Left lung (tissue), 10 donors: ENCODE measurements around the gene DNAJC28. TPM values are rescaled to one million over a fixed set of nuclear protein-coding genes. Genes with fewer than 3 reads are reported as not detected.
"Not testable (repeated sequence)": the region's sequence is repeated elsewhere in the genome, so short reads cannot be mapped to it uniquely, and the experiment has no call there.

ENCODE experiments used
- ATAC-seq: fragments of 200-7000 bp; cut with Tn5 transposase; one replicate; pipeline ENCODE4 v1.9.1; 2020; ENCODE audit warnings: moderate library complexity
- DNase-seq, 4 donors: peaks; one replicate each; pipeline ENCODE4 v3.0.0-alpha.2; 2013 to 2020
- H3K27ac ChIP-seq, 2 donors: fragments of 200-600 bp; sonication (generic) in 1 of 2; one replicate each; pipeline versions ENCODE4 v1.5.0 to v1.8.0; 2020 to 2021
- H3K27me3 ChIP-seq, 2 donors: fragments of 200-600 bp; sonication (generic) in 1 of 2; one replicate each; pipeline versions ENCODE4 v1.5.0 to v1.8.0; 2020 to 2021
- H3K36me3 ChIP-seq, 2 donors: fragments of 200-600 bp; sonication (generic) in 1 of 2; one replicate each; pipeline versions ENCODE4 v1.5.0 to v1.8.0; 2020 to 2021
- H3K4me1 ChIP-seq, 2 donors: fragments of 200-600 bp; one replicate each; pipeline ENCODE4 v1.8.0; 2021
- H3K4me3 ChIP-seq, 2 donors: fragments of 200-600 bp; sonication (generic) in 1 of 2; one replicate each; pipeline versions ENCODE4 v1.5.0 to v1.8.0; 2020 to 2021; ENCODE audit warnings: mild to moderate bottlenecking in 1 of 2
- H3K9me3 ChIP-seq, 2 donors: fragments of 200-600 bp; sonication (generic) in 1 of 2; one replicate each; pipeline versions ENCODE4 v1.5.0 to v1.8.0; 2020 to 2021
- CTCF ChIP-seq, 2 donors: fragments of 200-600 bp; sonication (generic) in 1 of 2; IDR thresholded peaks; one replicate each; pipeline versions ENCODE4 v1.5.0 to v1.8.0; 2021; ENCODE audit warnings: antibody characterized with exemption in 2 of 2
- intact Hi-C, 2 donors: fragments of 100-400 bp; cut with DNase I; formaldehyde crosslinking; loops; one replicate each; pipeline versions ENCODE4 v1.11.2 to v1.14.2; 2022
- polyA plus RNA-seq, 6 donors: library from polyadenylated mRNA; unstranded; fragments of 120-200 nt; gene quantifications; one replicate each; pipeline ENCODE4 v1.2.1, GENCODE V29; 2013; ENCODE audit not compliant: insufficient read length in 6 of 6
- total RNA-seq, 2 donors: library from RNA; stranded (reverse); fragmentation: NEBNext Ultra II Directional; extraction: Animal tissue kit (Norgen Biotek cat#: 25700); gene quantifications; one replicate each; pipeline ENCODE4 v1.2.1, GENCODE V29; 2021
- donor health status: DM: no; HTN: yes; CAD: no.
- donor health status: DM: no; HTN: no; CAD: no.

Gene DNAJC28
- total and polyA plus RNA-seq, 8 donors, result 1.2 to 4.3 (median 3.3) TPM

- H3K9me3 ChIP-seq, result no peaks in the 10 kb centered on the region
Observed at GRCh38 chr21:33478935-33479678, 12.4 kb downstream of the DNAJC28 start.

DNA sequence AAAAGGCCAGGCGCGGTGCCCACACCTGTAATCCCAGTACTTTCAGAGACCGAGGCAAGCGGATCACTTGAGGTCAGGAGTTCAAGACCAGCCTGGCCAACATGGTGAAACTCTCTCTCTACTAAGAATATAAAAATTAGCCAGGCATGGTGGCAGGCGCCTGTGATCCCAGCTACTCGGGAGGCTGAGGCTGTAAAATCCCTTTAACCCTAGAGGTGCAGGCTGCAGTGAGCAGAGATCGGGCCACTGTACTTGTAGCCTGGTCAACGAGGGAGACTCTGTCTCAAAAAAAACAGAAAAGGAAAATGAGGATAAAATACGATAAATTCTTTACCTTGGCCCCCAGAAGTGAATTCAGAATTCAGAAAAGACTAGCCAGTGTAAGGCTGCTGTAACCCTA lies 13.3 kb downstream of the DNAJC28 start:
- no peak for TF ChIP-seq CTCF (IDR thresholded peaks at IDR 0.05)
- H3K27ac ChIP-seq, result peak overlapping the region; percentile 98 to 100
- ATAC-seq (no peak), DNase-seq (no peak)
- H3K36me3 ChIP-seq, result no peaks in the 10 kb centered on the region
- no peaks in the 10 kb centered on the region for H3K27me3 ChIP-seq
- H3K4me1 ChIP-seq, result peaks cover 6 to 31% of the 10 kb centered on the region in 2 donors
- H3K9me3 ChIP-seq, result no peaks in the 10 kb centered on the region
- peak overlapping the region; percentile 72 to 90 for H3K4me3 ChIP-seq
- intact Hi-C loops, result no loop called here

More at GRCh38 chr21:33478935-33479678, 12.4 kb downstream of the DNAJC28 start:
- DNase-seq (peak; percentile 19 to 86 (median 42)), ATAC-seq (peak; percentile 30)
- Histone ChIP-seq H3K36me3 (no peaks in the 10 kb centered on the region), H3K27me3 (no peaks in the 10 kb centered on the region), H3K27ac (peak overlapping the region; percentile 98 to 100), H3K4me1 (peaks cover 6 to 31% of the 10 kb centered on the region in 2 donors), H3K4me3 (peak overlapping the region; percentile 72 to 90)
- no peak for TF ChIP-seq CTCF (IDR thresholded peaks at IDR 0.05)
- intact Hi-C loops, result no loop called here

GRCh38 chr21:33477066-33477465 lies 14.4 kb downstream of the DNAJC28 start:
- intact Hi-C loops, result no loop called here
- H3K9me3 ChIP-seq, result no peaks in the 10 kb centered on the region
- ATAC-seq, result no peak

GRCh38 chr21:33473344-33473743 lies 18.2 kb downstream of the DNAJC28 start:
- Histone ChIP-seq H3K27ac (no peak overlapping the region), H3K4me3 (no peak overlapping the region), H3K9me3 (no peaks in the 10 kb centered on the region), H3K36me3 (no peaks in the 10 kb centered on the region), H3K4me1 (peaks cover 4 to 17% of the 10 kb centered on the region in 2 donors), H3K27me3 (no peaks in the 10 kb centered on the region)
- DNase-seq, result no peak
- ATAC-seq, result no peak
- no peak for TF ChIP-seq CTCF (IDR thresholded peaks at IDR 0.05)
- intact Hi-C loops, result no loop called here

More at GRCh38 chr21:33477066-33477465, 14.4 kb downstream of the DNAJC28 start:
- no peak for TF ChIP-seq CTCF (IDR thresholded peaks at IDR 0.05)
- Histone ChIP-seq H3K36me3 (no peaks in the 10 kb centered on the region), H3K4me3 (no peak overlapping the region), H3K4me1 (peaks cover 6 to 31% of the 10 kb centered on the region in 2 donors), H3K27ac (no peak overlapping the region), H3K27me3 (no peaks in the 10 kb centered on the region)
- DNase-seq, result no peak

- TF ChIP-seq CTCF (IDR thresholded peaks at IDR 0.05), result no peak
- Histone ChIP-seq H3K36me3 (peaks cover 0 to 12% of the 10 kb centered on the region in 2 donors), H3K27me3 (no peaks in the 10 kb centered on the region), H3K9me3 (no peaks in the 10 kb centered on the region), H3K4me3 (no peak overlapping the region), H3K4me1 (no peaks in the 10 kb centered on the region), H3K27ac (no peak overlapping the region)
- ATAC-seq (no peak), DNase-seq (no peak)
- intact Hi-C loops, result no loop called here
Observed at GRCh38 chr21:33470701-33471100, 20.8 kb downstream of the DNAJC28 start.

DNA sequence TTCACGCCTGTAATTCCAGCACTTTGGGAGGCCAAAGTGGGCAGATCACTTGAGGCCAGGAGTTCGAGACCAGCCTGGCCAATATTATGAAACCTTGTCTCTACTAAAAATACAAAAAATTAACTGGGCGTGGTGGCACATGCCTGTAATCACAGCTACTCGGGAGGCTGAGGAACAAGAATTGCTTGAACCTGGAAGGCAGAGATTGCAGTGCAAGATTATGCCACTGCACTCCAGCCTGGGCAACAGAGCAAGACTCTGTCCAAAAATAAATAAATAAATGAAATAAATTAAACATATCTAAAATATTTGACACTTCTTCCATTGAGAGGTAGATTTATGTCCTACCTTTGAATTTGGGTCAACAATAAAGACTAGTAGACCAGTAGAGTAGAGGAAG lies 22.3 kb downstream of the DNAJC28 start:
- H3K4me3 ChIP-seq, ATAC-seq, intact Hi-C loops: not testable (repeated sequence)

More for the DNA sequence above, 22.3 kb downstream of the DNAJC28 start:
- not testable (repeated sequence) for H3K4me1 ChIP-seq, H3K9me3 ChIP-seq, DNase-seq, H3K27me3 ChIP-seq, H3K27ac ChIP-seq
- peaks cover 0 to 20% of the 10 kb centered on the region in 2 donors for H3K36me3 ChIP-seq
